GM12878 (cell line): Measurements from ENCODE around the gene ATXN1L. TPM values are rescaled to one million over a fixed set of nuclear protein-coding genes. Genes with fewer than 3 reads are reported as not detected.
"Not testable (repeated sequence)": the region's sequence is repeated elsewhere in the genome, so short reads cannot be mapped to it uniquely, and the experiment has no call there.

ENCODE experiments used
- ATAC-seq: fragments of 200-7000 bp; cut with Tn5 transposase; 3 replicates; pipeline ENCODE4 v1.9.1; 2020; ENCODE audit warnings: mild to moderate bottlenecking, moderate library complexity
- BruUV-seq: library from RNA; stranded (reverse); fragments of 400-500 nt; replicated peaks from 2 replicates; lab custom pipeline; 2021; lab: Mats Ljungman, UMichigan
- CTCF ChIA-PET: fragments of 300-600 bp; sonication (Branson Sonifier 250); formaldehyde crosslinking; extraction: SDS; loops from one replicate; lab custom pipeline; 2021; ENCODE audit warnings: inconsistent platforms; lab: Yijun Ruan, JAX
- POLR2A ChIA-PET: fragments of 350-600 bp; formaldehyde crosslinking; extraction: SDS; loops from one replicate; lab custom pipeline; 2021; ENCODE audit warnings: inconsistent platforms; lab: Charles Lee
- RAD21 ChIA-PET: fragments of 300-600 bp; sonication (Branson Sonifier 250); formaldehyde crosslinking; loops from one replicate; lab custom pipeline; 2023; ENCODE audit warnings: antibody characterized with exemption; ENCODE audit not compliant: unreplicated experiment; lab: Charles Lee
- SMC1A ChIA-PET: fragments of 300-600 bp; sonication (Branson Sonifier 250); formaldehyde crosslinking; loops from one replicate; lab custom pipeline; 2023; ENCODE audit not compliant: unreplicated experiment, uncharacterized antibody; lab: Charles Lee
- DNase-seq: peaks from one replicate; pipeline ENCODE4 v3.0.0-alpha.2; 2011; ENCODE audit warnings: low read depth, low spot score
- FAIRE-seq: peaks from 3 replicates; lab custom pipeline; 2011; peaks lifted over from hg19 to GRCh38; lab: Jason Lieb, UNC
- H2AFZ ChIP-seq: 2 replicates; pipeline ENCODE4 v1.6.0; 2011; ENCODE audit warnings: low read depth, low read length, control low read depth; ENCODE audit not compliant: control insufficient read depth
- H3K27ac ChIP-seq: 2 replicates; pipeline ENCODE4 v1.5.1; 2011; ENCODE audit warnings: control low read depth; ENCODE audit not compliant: control insufficient read depth, insufficient read depth
- H3K27me3 ChIP-seq, 2 experiments: replicated peaks in 1 of 2; 2 replicates each; pipeline versions ENCODE4 v1.6.0 to v1.6.1; 2011; ENCODE audit warnings: low read length in 1 of 2; ENCODE audit not compliant: control insufficient read depth in 2 of 2, insufficient read depth in 2 of 2
- H3K36me3 ChIP-seq, 2 experiments: 2 replicates each; pipeline ENCODE4 v1.5.1; 2011; ENCODE audit warnings: low read length in 1 of 2; ENCODE audit not compliant: control insufficient read depth in 2 of 2, insufficient read depth in 2 of 2
- H3K4me1 ChIP-seq: 2 replicates; pipeline ENCODE4 v1.6.1; 2011; ENCODE audit warnings: mild to moderate bottlenecking, low read length, moderate library complexity, mixed read lengths; ENCODE audit not compliant: control insufficient read depth, insufficient read depth
- H3K4me2 ChIP-seq: 2 replicates; pipeline ENCODE4 v1.6.0; 2011; ENCODE audit warnings: control low read depth; ENCODE audit not compliant: control insufficient read depth, insufficient read depth
- H3K4me3 ChIP-seq: fragments of 200-600 bp; sonication (generic); 2 replicates; pipeline ENCODE4 v1.5.1; 2016
- H3K79me2 ChIP-seq: 2 replicates; pipeline ENCODE4 v1.6.0; 2011; ENCODE audit warnings: low read length; ENCODE audit not compliant: control insufficient read depth, insufficient read depth
- H3K9ac ChIP-seq: 2 replicates; pipeline ENCODE4 v1.8.0; 2011; ENCODE audit warnings: low read length, control low read depth, mixed read lengths; ENCODE audit not compliant: control insufficient read depth, insufficient read depth
- H3K9me3 ChIP-seq: replicated peaks from 3 replicates; pipeline ENCODE4 v1.5.1; 2011; ENCODE audit warnings: mild to moderate bottlenecking, low read length; ENCODE audit not compliant: control insufficient read depth, insufficient read depth
- H4K20me1 ChIP-seq: 2 replicates; pipeline ENCODE4 v1.6.0; 2011; ENCODE audit not compliant: control insufficient read depth, insufficient read depth
- CEBPB ChIP-seq, 2 experiments: fragments of 150-350 bp in 1 of 2; IDR thresholded peaks; 2 replicates each; pipeline ENCODE4 v1.6.1; 2012 to 2014; ENCODE audit warnings: low read depth in 2 of 2, low read length in 2 of 2, borderline replicate concordance in 1 of 2, inconsistent platforms in 1 of 2
- ETV6 ChIP-seq, 2 experiments: fragments of 450-650 bp in 1 of 2; IDR thresholded peaks in 1 of 2; conservative IDR thresholded peaks in 1 of 2; 2 replicates each; pipeline ENCODE4 v1.6.1; 2014; ENCODE audit warnings: antibody characterized with exemption in 1 of 2, borderline replicate concordance in 1 of 2, low read depth in 1 of 2, mild to moderate bottlenecking in 1 of 2, moderate library complexity in 1 of 2
- HDAC2 ChIP-seq: fragments of 200-600 bp; sonication (generic); IDR thresholded peaks from 2 replicates; pipeline ENCODE4 v1.6.1; 2017
- MYC ChIP-seq: IDR thresholded peaks from 2 replicates; pipeline ENCODE4 v1.6.1; 2011; ENCODE audit warnings: mild to moderate bottlenecking, low read length, moderate library complexity, inconsistent platforms; ENCODE audit not compliant: insufficient read depth, insufficient replicate concordance, insufficient read length, severe bottlenecking
- PKNOX1 ChIP-seq: fragments of 450-650 bp; IDR thresholded peaks from 2 replicates; pipeline ENCODE4 v1.6.1; 2016; ENCODE audit warnings: mild to moderate bottlenecking
- SMAD5 ChIP-seq: IDR thresholded peaks from 2 replicates; pipeline ENCODE4 v1.6.1; 2016; ENCODE audit warnings: antibody characterized with exemption, low read depth
- TCF7 ChIP-seq: IDR thresholded peaks from 2 replicates; pipeline ENCODE4 v1.6.1; 2014; ENCODE audit warnings: antibody characterized with exemption, borderline replicate concordance
- WRNIP1 ChIP-seq: IDR thresholded peaks from 2 replicates; pipeline ENCODE4 v1.6.1; 2011; ENCODE audit warnings: low read depth, low read length, improper control_type of control experiment, borderline replicate concordance
- ZNF24 ChIP-seq: fragments of 450-650 bp; IDR thresholded peaks from 2 replicates; pipeline ENCODE4 v1.6.1; 2017; ENCODE audit warnings: antibody characterized with exemption, mild to moderate bottlenecking
- WGBS: methylation state at CpG from one replicate; pipeline ENCODE4 v1.1.6; 2016; ENCODE audit warnings: low lambda C conversion rate; ENCODE audit not compliant: insufficient replicate concordance, insufficient coverage; ENCODE audit errors: missing lambda C conversion rate; 5-methylcytosine and 5-hydroxymethylcytosine counted together
- in situ Hi-C: fragments of 300-500 bp; cut with MboI; formaldehyde crosslinking; loops from 9 replicates; pipeline ENCODE4 v1.14.3; 2018; ENCODE audit warnings: mixed read lengths
- intact Hi-C: fragments of 100-400 bp; cut with micrococcal nuclease; formaldehyde crosslinking; loops from one replicate; pipeline ENCODE4 v1.14.2; 2022; ENCODE audit not compliant: unreplicated experiment
- polyA plus RNA-seq, 11 experiments: library from polyadenylated mRNA; depleted of rRNA in 4 of 11; unstranded in 6 of 11; stranded (reverse) in 5 of 11; fragments of >200 nt; fragmentation: Nextera tagmentation in 4 of 11; fragmentation: Illumina TruSeq in 1 of 11; extraction: Ambion mirVana in 4 of 11; extraction: Trizol in 1 of 11; gene quantifications; 1 replicate in 1 of 11; 2 replicates in 10 of 11; pipeline versions ENCODE4 v1.2.1 to v1.2.3, GENCODE V29; 2011 to 2016; ENCODE audit warnings: inconsistent platforms in 2 of 11, missing spikeins in 2 of 11, low read depth in 1 of 11
- total RNA-seq, 4 experiments: library from RNA; depleted of rRNA in 3 of 4; stranded (reverse); fragments of >200 nt in 3 of 4; fragmentation: Illumina TruSeq in 1 of 4; extraction: Trizol in 1 of 4; gene quantifications; 2 replicates each; pipeline versions ENCODE4 v1.2.1 to v1.2.3, GENCODE V29; 2013 to 2021

ATXN1L gene
- total and polyA plus RNA-seq, 10 of the 15 experiments (the other 5 are each of a cell fraction or from before 2014, with no cell fraction given): 1.8 to 14.6 (median 9.2) TPM

- TF ChIP-seq CEBPB (IDR thresholded peaks at IDR 0.05; ENCODE audit: borderline replicate concordance in 1 of 2, low read depth in 2 of 2, low read length in 2 of 2) (no peak), ZNF24 (no peak), TCF7 (peak; percentile 43; the same call in 1 of the 2 replicates), ETV6 (conservative IDR thresholded peaks at IDR 0.05 in 1 of 2, IDR thresholded peaks at IDR 0.05 in 1 of 2; ENCODE audit: borderline replicate concordance in 1 of 2, low read depth in 1 of 2) (peak in 1 of 2 experiments; percentile 62; a peak in 2 of 4 replicates), WRNIP1 (0 out of 2 replicates have a peak, but pooled peaks have one; percentile 49), SMAD5 (peak; percentile 74; the same call in 1 of the 2 replicates), PKNOX1 (peak; percentile 85), MYC (no peak), HDAC2 (no peak)
Observed at GRCh38 chr16:71808593-71809459, 37.0 kb upstream of the ATXN1L start, which contains the start of gene AP1G1 (continued).

GRCh38 chr16:71810155-71810530, 35.6 kb upstream of the ATXN1L start:
- peak overlapping the region; percentile 98 for H3K9ac ChIP-seq
- peaks cover 43% of the 10 kb centered on the region for H3K79me2 ChIP-seq
- ATAC-seq, H3K4me1 ChIP-seq, intact Hi-C loops, DNase-seq, H2AFZ ChIP-seq, FAIRE-seq, in situ Hi-C loops, H3K36me3 ChIP-seq, H3K9me3 ChIP-seq, H4K20me1 ChIP-seq, BruUV-seq, H3K27me3 ChIP-seq: not testable (repeated sequence)
- SMC1A ChIA-PET: interaction anchor here (3.7 kb wide), 1 partner anchor 37 kb away, joined by 10 read pairs; no protein-coding TSS in a partner anchor
- peak overlapping the region; percentile 100 for H3K27ac ChIP-seq
- POLR2A ChIA-PET: interaction anchor here (0.7 to 4.9 kb wide), 2 partner anchors 38 to 73 kb away, joined by 4 to 30 read pairs; partner anchors contain the start of gene ZNF821
- CTCF ChIA-PET: interaction anchor here (6.4 kb wide), 1 partner anchor 72 kb away, joined by 33 read pairs; no protein-coding TSS in a partner anchor
- RAD21 ChIA-PET: interaction anchor here (3.5 to 4.3 kb wide), 2 partner anchors 35 to 73 kb away, joined by 22 to 43 read pairs; partner anchors contain the start of genes ATXN1L and ZNF821
- WGBS: 86% methylated on average over 11 of the region's 11 CpGs
- H3K4me2 ChIP-seq: peak overlapping the region; percentile 78
- peak overlapping the region; percentile 92 for H3K4me3 ChIP-seq
